ENCODE results near the gene TMEM258.

The TMEM258 gene

DNA sequence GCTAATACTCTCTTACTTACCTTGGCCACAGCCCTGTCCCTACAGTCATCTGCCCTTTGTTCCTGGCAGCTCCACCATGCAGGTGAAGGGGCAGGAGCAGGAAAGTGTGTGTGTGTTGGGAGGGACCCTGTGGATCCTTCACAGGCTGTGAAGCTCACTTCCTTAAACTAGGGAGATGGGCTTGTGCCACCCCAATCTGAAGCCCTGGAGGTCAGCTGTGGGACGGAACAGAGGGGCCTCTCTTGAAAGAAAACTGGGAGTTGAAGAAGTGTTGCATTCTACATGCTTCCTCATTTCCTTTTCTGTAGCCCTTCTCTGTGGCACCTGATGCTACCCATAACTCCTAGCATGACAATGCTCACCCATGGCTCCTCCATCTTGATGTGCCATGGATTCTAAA lies 12.7 kb upstream of the TMEM258 start:
- in situ Hi-C loops (cut with MboI; ENCODE audit: low sequenced_read_pairs, unreplicated experiment), result no loop called here
- DNase-seq (ENCODE audit: low spot score), result no peak
- TF ChIP-seq, protein P1, sequence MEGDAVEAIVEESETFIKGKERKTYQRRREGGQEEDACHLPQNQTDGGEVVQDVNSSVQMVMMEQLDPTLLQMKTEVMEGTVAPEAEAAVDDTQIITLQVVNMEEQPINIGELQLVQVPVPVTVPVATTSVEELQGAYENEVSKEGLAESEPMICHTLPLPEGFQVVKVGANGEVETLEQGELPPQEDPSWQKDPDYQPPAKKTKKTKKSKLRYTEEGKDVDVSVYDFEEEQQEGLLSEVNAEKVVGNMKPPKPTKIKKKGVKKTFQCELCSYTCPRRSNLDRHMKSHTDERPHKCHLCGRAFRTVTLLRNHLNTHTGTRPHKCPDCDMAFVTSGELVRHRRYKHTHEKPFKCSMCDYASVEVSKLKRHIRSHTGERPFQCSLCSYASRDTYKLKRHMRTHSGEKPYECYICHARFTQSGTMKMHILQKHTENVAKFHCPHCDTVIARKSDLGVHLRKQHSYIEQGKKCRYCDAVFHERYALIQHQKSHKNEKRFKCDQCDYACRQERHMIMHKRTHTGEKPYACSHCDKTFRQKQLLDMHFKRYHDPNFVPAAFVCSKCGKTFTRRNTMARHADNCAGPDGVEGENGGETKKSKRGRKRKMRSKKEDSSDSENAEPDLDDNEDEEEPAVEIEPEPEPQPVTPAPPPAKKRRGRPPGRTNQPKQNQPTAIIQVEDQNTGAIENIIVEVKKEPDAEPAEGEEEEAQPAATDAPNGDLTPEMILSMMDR (IDR thresholded peaks at IDR 0.05; ENCODE audit: borderline replicate concordance, control extremely low read depth, extremely low read depth, insufficient read depth, missing control alignments), result no peak

DNA sequence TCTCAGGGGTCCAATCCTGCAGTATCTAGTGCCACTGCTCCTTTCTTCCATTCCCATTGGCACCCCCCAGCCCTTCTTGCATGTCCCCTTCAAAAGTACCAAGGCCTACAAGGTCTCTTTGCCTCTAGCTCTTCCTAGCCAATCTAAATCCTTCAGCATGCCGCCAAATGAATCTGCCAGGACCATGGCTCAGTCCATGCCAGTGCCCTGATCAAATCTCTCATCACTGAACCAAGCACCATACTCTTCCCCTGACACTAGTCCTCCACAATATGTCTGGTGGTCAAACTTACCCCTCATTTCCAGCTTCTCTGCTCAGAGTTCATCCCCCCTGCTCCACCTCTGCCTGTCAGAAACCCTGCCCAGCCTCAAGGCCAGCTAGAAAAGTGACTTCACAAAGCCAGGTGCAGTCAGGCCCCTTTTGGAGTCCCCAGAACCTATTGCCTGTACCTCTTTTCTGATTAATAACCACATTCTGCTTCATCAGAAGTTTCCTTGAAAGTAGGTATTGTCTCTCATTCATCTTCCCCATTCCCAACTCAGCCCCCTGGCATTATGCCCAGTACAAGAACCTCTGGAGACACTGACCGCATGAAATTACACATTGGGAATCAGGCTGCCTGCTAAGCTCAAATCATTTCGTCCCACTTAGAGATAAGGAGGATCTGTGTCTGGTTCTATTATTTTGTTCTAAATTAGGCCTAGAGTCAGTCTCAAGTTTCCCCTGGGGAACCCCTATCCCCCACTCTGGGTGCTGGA lies 11.7 kb upstream of the TMEM258 start:
- TF ChIP-seq, protein P1 (IDR thresholded peaks at IDR 0.05; ENCODE audit: borderline replicate concordance, control extremely low read depth, extremely low read depth, insufficient read depth, missing control alignments), result no peak
- in situ Hi-C loops (cut with MboI; ENCODE audit: low sequenced_read_pairs, unreplicated experiment), result no loop called here
- no peak for DNase-seq (ENCODE audit: low spot score)

DNA sequence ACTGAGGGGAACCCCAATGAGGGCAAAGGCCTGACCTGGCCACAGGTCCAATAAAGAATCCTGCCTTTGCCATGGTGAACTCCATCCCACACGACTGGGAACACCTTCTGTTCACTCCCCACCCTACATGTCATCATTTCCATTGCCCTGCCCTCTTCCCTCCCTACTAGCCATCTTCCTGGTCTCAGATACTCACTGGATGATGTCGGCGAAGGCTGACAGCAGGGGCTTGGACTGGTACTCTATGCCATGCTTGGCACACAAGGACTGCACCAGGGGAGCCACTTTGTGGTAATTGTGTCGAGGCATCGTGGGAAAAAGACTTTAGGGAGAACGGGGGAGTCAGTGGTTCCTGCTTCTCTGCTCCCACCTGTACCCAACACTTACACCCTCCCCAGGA lies 10.2 kb upstream of the TMEM258 start:
- DNase-seq (ENCODE audit: low spot score), result no peak
- TF ChIP-seq, protein P1 (IDR thresholded peaks at IDR 0.05; ENCODE audit: borderline replicate concordance, control extremely low read depth, extremely low read depth, insufficient read depth, missing control alignments), result no peak
- in situ Hi-C loops (cut with MboI; ENCODE audit: low sequenced_read_pairs, unreplicated experiment), result no loop called here

DNA sequence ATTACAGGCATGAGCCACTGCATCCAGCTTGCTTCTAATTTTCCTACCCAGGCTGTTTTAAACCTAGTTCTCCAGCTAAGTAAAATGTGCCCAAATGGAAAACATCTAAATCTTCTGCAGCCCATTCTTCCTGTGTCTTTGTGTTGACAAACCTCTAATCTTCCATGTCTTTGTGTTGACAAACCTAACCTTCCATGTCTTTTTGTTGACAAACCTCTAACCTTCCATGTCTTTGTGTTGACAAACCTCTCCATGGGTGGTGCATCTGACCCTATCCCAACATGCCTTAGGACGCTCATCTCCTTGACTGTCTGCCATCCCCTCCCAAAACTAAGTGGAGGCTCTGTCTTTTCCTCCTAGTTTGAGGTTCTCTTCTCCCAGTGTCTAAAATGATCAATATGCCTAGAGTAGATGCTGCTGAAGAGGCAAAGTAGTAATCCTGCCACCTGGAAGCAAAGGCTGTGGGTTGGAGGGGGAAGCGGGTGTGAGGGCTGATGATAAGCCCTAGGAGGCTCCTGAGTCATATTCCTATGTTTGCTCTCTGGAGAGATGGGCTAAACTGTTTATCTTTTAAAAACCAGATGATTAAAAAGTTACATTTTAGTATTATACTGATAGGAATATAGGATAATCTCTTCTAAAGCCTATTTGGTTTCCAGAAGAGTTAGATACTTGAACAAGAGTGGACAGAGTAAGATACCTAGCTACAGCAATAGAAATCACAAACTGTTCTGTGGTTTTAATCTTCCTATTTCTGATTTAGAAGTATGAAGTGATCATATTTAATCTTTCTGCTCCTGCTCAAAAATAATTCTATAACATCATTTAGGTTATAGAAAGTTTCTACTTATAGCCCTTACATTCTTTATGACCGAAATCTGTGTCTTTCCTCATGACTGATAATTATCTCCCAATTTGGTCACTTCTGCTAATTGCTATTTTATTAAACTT lies 8.2 kb upstream of the TMEM258 start:
- in situ Hi-C loops (cut with MboI; ENCODE audit: low sequenced_read_pairs, unreplicated experiment), result no loop called here
- DNase-seq (ENCODE audit: low spot score), result no peak
- TF ChIP-seq, protein P1 (IDR thresholded peaks at IDR 0.05; ENCODE audit: borderline replicate concordance, control extremely low read depth, extremely low read depth, insufficient read depth, missing control alignments), result no peak

DNA sequence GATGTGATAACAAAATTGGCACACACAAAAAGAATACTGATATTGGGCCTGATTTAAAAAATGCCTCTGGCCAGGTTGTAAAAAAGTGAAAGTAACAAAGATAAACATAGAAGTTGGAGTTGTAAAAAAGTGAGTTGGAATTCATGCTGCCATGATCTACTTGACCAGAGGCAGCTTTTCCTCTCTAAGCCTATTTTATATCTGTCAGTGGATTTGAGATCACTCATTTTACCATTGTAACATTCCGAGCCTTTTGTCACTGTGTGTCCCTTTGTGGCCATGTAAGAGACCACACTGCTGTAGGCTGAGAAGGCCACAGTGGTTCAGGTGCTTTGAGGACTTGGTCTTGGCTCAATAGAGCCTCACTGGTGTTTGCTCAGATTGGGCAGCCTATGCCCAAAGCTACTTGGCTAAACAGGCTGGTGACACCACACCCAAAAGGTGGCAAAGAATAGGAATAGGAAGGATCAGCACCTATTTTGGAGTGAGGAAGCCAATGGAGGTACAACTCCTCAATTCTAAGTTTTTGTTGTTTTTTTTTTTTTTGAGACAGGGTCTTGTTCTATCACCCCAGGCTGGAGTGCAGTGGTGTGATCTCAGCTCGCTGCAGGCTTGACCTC lies 7.4 kb upstream of the TMEM258 start:
- in situ Hi-C loops (cut with MboI; ENCODE audit: low sequenced_read_pairs, unreplicated experiment), result loop anchor here (10.0 kb wide), 1 partner anchor 275 kb away; no protein-coding TSS in a partner anchor
- no peak for DNase-seq (ENCODE audit: low spot score)
- TF ChIP-seq, protein P1 (IDR thresholded peaks at IDR 0.05; ENCODE audit: borderline replicate concordance, control extremely low read depth, extremely low read depth, insufficient read depth, missing control alignments), result no peak

DNA sequence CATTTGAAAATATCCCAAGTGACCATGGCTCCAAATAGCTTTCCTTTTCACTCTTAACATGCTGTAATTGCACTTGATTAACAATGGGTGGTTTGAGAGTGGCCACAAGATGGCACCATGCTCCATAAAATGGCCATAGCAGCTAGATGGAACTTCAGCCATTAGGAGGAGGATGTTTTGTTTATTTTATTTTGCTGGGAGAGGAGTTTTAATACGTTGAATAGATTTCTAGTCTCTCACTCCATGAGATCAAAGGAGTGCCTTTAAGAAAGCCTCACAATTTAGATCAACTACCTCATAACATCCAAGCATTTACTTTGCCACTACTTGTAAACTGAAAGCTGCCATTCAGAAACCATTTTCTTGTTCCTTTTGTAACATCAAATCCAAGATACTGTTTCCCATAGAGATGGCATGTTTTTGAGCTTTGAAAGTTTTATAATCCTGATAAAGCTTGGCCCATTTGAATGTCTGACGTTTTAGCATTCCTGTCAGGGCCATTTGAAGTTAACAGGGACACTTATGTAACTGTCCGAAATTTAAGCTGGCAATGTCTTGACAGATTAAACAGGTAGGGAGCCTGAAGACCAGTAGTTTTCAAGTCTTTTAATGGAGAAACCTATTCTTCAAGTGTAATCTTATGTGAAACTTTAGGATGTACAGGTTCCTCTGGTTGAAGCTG lies 5.0 kb upstream of the TMEM258 start:
- peak; percentile 76 for DNase-seq (ENCODE audit: low spot score)
- in situ Hi-C loops (cut with MboI; ENCODE audit: low sequenced_read_pairs, unreplicated experiment), result loop anchor here (10.0 kb wide), 1 partner anchor 277 kb away; no protein-coding TSS in a partner anchor
- TF ChIP-seq, protein P1 (IDR thresholded peaks at IDR 0.05; ENCODE audit: borderline replicate concordance, control extremely low read depth, extremely low read depth, insufficient read depth, missing control alignments), result peak; percentile 70
